Effector CD4-positive, alpha-beta T cell (primary cell): ENCODE results near the gene CYP2W1.
"Not testable (repeated sequence)": the region's sequence is repeated elsewhere in the genome, so short reads cannot be mapped to it uniquely, and the experiment has no call there.

Experiments used
- DNase-seq: peaks from one replicate; pipeline ENCODE4 v3.0.0-alpha.2; 2020

The CYP2W1 gene

DNA sequence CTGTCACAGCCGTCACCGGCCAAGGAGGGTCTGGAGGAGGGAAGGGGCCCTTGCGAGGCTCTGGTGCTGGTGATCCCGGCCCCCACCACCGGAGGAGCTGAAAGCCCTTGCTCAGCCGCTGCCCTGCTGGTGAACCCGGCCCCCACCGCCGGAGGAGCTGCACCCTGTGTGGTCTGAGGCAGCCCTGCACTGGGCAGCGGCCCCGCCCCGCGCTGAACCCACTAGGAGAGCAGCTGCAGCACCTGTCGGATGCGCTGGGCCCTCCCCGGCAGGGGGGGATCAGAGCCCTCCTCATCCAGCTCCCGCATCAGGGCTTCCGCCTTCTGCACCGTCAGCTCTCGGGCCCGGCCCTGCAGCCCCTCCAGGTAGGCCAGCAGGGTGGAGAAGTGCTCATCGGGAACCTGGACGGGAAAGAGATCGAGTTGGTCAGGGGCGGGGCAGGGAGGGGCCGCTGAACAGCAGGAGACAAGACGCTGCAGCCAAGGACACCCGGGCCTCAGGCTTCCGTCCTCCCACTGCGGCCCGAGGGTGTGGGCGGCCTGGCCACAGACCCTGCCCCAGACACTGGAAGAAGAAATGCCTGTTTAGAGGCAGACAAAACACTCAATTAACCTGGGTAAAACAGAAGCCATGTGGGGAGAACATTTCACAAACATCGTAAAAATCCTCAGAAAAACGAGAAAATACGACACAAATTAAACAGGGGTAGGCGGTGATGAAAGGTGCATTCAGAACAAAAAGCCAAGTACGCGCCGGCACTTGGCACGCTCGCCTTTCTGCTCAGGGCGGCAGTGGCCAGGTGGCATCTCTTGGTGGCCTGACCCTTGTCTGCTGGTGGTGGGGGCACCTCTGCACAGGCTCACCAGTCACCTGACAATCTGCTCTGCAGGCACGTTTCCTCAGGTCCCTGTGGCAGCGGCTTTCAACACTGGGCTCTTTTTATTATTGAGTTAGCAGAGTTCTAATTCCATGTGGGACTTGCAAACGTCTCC, 14.7 kb downstream of the CYP2W1 start:
- DNase-seq, result no peak

GRCh38 chr7:999149-999879, 16.3 kb downstream of the CYP2W1 start:
- no peak for DNase-seq

DNA sequence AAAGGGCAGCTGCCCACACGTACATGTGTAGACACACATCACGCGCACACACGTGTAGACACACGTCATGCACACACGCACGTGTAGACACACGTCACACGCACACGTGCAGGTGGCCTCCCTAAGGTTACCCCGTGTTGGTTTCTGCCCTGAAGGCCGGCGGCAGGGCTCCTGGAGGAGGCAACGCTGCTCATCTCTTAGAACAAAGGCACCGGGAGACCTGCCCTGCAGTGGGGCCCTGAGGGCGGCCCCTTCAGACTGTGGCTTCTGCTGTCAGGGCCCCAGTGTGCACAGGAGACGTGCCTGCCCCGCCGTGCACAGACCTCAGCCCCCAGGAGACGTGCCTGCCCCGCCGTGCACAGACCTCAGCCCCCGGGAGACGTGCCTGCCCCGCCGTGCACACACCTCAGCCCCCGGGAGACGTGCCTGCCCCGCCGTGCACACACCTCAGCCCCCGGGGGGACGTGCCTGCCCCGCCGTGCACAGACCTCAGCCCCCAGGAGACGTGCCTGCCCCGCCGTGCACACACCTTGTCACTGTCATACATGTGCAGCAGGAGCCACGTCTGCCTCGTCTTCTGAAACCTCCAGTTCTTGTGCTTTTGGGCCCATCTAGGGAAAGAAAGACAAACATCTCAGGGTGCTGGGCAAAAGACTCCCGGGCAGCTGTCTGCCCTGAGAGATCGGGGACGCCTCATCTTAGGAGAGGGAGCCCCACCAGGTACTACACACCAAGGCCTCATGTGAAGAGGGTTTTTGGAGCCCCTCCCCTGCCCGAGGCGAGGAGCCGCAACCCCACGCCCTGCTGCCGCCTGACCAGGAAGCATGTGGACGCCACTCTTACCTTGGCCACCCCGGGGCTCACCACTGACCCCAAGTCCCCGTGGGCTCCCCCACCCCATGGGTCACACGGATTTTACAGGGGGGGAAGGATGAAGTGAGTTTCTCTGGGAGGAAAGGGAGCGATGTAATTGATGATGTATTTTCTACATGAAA, 17.3 kb downstream of the CYP2W1 start:
- no peak for DNase-seq

GRCh38 chr7:1001069-1001770, 18.2 kb downstream of the CYP2W1 start:
- DNase-seq, result not testable (repeated sequence)

GRCh38 chr7:1002026-1002425, 19.0 kb downstream of the CYP2W1 start:
- DNase-seq, result not testable (repeated sequence)

DNA sequence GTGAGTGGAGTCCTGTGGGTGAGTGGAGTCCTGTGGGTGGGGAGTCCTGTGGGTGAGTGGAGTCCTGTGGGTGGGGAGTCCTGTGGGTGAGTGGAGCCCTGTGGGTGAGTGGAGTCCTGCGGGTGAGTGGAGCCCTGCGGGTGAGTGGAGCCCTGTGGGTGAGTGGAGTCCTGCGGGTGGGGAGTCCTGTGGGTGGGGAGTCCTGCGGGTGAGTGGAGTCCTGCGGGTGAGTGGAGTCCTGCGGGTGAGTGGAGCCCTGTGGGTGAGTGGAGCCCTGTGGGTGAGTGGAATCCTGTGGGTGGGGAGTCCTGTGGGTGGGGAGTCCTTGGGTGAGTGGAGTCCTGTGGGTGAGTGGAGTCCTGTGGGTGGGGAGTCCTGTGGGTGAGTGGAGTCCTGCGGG, 19.5 kb downstream of the CYP2W1 start:
- DNase-seq, result not testable (repeated sequence)

- DNase-seq, result no peak
Observed at GRCh38 chr7:1004018-1004852, 21.3 kb downstream of the CYP2W1 start.

GRCh38 chr7:1005303-1005702, 22.3 kb downstream of the CYP2W1 start:
- DNase-seq, result no peak

DNA sequence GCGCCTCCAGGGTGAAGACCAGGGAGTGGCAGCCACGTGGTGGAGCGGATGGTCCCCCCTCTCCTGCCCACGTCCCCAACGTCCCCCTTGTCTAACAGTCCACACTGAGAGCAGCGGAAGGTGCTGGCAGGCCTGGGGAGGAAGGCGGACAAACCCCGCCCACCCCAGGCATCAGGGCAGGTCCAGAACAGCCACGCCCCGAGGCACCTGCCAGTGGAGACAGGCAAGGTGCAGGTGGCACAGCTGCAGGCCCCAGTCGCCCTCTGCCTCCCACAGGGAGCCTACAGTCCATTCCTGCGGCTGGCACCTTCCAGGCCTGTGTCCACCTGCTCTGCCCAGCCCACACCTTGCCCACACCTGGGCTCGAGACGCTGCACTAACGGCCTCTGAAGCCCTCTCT, 24.9 kb downstream of the CYP2W1 start:
- DNase-seq, result no peak

- DNase-seq, result no peak
Observed at GRCh38 chr7:1008733-1009363, 25.9 kb downstream of the CYP2W1 start.

GRCh38 chr7:1009747-1010146, 26.8 kb downstream of the CYP2W1 start:
- no peak for DNase-seq

- DNase-seq, result no peak
Observed at GRCh38 chr7:1010226-1010625, 27.2 kb downstream of the CYP2W1 start.

DNA sequence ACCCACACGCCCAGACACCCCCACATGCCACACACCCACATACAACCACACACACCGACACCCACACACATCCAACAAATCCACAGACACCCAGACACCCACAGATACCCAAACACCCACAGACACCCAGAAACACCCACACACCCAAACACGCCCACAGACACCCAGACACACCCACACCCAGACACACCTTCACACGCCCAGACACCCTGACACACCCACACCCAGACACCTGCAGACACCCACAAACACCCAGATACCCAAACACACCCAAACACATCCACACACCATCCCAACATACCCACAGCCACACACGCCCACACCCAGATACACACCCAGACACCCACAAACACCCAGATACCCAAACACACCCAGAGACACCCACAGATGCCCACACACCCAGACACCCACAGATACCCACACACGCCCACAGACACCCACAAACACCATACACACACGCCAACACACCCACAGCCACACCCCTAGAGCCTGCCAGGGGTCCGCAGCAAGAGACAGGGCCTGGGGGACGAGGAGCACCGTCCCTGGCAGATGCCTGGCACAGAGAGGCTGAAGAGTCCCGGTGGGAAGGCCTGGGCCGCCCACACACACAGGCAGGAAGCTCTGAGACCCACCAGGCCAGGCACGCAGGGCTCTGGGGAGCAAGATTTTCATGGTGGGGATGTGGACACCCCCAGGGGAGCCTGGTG, 28.5 kb downstream of the CYP2W1 start:
- DNase-seq, result no peak

- DNase-seq, result no peak
Observed at GRCh38 chr7:1012004-1012715, 29.2 kb downstream of the CYP2W1 start.

DNA sequence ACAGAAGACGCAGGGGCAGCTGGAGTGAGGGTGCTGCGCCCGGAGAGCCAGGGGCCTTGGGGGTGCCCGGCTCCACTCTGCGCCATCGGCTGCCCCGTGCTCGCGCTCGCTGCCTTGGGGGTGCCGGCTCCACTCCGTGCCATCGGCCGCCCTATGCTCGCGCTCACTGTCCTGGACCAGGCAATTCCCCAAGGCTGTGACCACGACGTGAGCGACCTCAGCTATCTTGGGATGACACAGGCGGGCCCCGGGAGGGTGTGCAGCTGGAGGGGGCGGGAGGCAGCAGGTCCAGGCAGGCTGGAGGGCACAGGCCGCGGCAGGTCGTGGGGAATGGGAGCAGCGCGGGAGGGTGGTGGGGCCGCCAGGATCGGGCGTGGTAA, 29.7 kb downstream of the CYP2W1 start:
- DNase-seq, result no peak

GRCh38 chr7:1013581-1013980, 30.6 kb downstream of the CYP2W1 start:
- no peak for DNase-seq

- DNase-seq, result no peak
Observed at GRCh38 chr7:1014681-1015080, 31.7 kb downstream of the CYP2W1 start.

DNA sequence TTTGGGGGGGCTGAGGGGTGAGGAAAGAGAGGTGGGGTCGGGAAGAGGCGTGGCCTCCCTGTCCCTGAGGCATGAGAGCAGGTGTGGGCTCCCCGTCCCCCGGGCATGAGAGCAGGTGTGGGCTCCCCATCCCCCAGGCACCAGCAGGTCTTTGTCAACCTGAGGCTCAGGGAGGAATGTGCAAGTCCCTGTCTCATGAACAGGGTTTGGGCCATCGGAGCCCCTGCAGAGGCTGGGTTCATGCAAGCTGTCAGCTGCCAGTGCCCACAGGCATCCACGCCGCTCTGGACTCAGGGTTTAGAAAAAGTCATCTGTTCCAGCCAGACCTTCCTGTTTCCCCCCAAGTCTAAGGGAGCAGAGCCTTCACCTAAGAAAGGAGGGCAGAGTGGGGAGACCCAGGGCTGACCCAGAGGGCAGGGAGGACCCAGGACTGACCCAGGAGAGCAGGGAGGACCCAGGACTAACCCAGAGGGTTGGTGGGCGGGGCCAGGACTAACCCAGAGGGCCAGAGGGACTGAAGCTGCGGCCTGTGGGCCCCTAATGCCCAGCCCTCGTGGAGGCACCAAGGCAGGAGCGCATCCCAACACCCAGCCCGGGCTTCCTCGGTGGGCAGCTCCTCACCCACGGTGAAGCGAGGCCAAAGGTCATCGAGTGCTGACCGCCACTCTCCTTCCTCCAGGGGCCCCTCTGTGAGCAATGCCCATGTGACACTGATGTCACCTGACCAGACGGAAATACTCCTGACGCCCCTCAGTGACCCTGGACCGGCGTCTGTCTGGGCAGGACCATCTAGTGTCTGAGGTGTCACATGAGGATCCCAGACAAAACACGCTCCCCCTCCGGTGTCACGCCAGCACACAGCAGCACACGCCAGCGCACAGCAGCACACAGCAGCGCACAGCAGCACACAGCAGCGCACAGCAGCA, 32.5 kb downstream of the CYP2W1 start:
- no peak for DNase-seq
